Right hindlimb (tissue), 1 donor: ENCODE results near the gene MIF.
A peak's percentile ranks its signal among the peaks of the same experiment; 100 is the strongest.
"Not testable (repeated sequence)": the region's sequence is repeated elsewhere in the genome, so short reads cannot be mapped to it uniquely, and the experiment has no call there.

ENCODE experiments used
- DNase-seq: peaks from one replicate; pipeline ENCODE4 v3.0.0-alpha.2; 2018

Gene MIF

GRCh38 chr22:23877566-23877965 is 16.6 kb upstream of the MIF start:
- no peak for DNase-seq

DNA sequence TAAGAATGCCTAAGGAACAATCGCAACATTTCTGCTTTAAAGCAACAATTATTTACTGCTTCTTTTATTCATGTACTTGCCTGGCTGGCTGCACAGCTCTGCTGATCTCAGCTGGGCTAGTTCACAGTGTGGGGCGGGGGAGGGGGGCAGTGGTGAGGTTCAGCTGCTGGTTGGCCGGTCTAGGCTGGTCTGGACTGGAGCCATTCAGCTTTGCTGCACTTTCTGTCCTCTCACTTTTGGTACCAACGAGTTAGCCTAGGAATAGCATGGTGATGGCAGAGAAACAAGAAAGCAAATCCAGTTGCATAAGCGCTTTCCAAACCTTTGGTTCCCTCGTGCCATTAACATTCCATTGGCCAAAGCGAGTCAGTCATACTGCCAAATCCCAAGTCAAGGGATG is 16.0 kb upstream of the MIF start:
- no peak for DNase-seq

DNA sequence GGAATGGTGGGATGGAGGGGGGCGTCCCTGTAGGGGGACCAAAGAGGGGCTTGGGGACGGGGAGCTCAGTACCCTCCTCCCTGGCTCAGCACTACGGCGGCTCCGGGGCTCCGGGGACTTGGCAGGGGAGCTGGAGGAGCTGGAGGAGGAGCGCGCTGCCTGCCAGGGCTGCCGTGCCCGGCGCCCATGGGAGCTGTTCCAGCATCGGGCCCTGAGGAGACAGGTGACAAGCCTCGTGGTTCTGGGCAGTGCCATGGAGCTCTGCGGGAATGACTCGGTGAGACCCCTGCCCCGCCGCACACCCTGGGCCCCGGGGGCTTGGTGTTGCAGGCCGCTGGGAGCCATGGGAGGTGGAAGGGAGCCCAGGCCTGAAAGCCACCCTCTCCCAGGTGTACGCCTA is 11.8 kb upstream of the MIF start:
- no peak for DNase-seq

DNA sequence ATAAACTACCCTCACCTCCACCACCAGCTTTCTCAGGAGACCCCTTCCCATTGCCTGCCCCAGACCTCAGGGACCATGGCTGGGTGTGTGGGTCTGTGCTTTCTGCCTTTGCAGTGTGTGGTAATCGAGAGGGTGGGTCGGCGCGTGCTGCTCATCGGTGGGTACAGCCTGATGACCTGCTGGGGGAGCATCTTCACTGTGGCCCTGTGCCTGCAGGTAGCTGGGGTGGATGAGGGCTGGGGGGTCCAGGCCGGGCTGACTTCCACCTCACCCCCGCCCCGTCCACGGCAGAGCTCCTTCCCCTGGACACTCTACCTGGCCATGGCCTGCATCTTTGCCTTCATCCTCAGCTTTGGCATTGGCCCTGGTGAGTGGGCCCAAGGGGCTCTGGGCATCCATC is 10.5 kb upstream of the MIF start:
- DNase-seq, result no peak

DNA sequence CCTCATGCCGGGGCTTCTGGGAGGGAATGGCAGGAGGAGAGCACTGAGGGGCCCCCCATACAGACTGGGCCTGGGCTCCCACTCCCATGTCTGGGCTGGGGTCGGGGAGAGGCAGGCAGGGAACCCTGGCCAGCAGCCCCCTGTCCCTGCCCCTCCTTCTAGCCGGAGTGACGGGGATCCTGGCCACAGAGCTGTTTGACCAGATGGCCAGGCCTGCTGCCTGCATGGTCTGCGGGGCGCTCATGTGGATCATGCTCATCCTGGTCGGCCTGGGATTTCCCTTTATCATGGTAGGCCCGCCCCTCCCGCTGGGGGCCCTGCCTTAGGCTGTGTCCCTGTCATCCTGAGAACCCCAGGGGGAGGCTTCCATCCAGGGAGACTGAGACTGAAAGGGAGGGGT is 10.0 kb upstream of the MIF start:
- no peak for DNase-seq

DNA sequence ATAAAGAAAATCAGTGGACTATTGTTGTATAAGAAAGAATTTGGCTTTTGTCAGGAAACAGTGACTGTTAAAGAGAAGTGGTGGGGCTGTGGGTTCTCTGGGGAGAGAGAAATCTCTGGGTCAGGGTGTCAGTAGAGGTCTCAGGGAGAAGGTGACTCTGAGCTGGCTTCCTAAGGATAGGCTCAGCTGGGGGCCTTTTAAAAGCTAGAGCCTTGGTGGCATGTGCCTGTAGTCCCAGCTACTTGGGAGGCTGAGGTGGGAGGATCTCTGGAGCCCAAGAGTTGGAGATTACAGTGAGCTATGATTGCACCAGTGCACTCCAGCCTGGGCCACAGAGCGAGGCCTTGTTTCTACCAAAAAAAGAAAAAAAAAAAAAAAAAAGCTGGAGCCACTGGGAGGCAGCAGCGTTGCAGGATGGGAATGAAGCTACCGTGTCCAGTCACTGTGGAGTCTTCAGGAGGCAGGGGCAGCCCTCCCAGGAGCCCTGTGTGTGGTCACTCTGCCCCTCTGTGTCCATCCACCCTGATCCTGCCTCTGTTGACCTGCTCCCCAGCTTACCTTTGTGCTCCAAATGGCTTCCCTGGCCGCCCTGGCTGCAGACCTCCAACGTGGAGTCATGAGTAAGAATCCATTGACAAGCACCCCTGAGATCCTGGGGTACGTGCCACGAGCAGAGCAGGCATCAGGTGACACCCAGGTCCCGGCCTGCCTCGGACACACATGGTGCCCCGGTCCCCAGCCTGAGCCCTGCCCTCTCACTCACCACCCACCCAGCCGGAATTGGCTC is 5.4 kb upstream of the MIF start:
- DNase-seq, result no peak

DNA sequence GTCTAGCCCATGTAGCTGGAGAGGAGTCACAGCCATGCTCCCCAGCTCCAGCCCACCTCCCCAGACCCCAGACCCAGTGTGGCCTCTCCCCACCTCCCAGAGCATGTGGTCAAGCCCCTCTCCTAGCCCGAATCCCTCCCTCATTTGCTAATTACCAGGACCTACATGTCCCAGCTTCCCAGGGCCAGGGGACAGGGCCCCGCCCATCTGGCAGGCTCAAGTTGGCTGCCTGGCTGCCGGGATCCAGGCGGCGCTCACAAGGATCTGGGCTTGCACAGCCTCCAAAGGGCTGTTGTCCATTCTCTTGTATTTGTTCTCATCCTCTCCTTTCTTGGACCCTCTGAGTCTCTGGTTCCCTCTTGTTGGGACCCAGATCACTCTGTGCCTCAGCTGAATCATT is 4.6 kb upstream of the MIF start:
- no peak for DNase-seq

DNA sequence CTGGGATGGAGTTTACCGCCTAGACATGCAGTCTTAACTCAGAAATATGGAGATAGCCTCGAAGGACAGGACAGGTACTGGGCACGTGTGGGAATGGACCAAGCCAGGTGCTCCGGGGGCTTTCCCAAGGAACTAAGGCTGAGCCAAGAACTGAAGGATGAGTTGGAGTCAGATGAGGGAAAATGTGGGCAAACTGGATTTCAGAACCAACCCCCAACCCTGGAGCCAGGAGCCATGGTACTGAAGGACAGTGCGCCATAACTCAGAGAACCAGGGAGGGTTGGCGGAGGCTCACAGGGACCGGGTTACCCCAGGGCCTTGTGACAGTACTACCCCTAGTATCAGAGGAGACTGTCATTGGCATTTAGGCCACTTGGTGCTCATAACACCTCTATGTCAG is 2.5 kb upstream of the MIF start:
- no peak for DNase-seq

DNA sequence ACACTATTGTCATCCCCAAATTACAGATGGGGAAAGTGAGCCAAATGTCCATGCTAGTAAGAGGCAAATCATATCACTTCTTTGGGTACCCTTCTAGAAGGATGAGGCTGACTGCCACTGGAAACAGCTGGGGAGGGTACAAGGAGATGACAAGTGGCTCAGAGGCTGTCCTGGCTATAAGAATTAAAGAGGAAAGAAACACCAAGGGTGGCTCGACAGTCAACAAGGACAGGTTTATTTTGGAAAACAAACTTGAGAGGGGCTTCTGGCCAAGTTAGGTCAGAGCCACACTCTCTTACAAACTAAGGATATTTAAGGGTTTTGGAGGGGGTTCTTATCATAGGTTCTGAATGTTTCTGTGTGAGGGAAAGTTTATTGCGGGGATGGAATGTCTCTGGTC is 2.1 kb upstream of the MIF start:
- DNase-seq, result no peak

DNA sequence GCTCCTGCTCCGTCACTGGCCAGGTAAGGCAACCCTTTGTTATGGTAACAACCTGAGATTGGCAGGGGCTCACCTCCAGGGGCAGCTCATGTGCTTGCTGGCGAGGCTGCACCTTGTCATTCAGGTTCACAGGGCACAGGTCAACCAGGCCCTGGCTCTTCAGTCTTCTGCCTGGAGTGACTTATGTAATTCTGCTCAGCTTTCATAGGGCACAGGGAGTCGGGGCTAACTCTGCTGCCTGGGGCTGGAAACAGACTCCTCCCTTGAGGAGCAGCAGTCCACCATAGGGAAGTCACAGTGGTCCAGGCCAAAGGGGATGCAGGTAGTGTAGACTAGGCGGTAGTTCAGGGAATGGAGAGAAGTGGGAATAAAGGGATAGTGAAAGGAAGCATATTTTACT is 1.5 kb upstream of the MIF start:
- no peak for DNase-seq

DNA sequence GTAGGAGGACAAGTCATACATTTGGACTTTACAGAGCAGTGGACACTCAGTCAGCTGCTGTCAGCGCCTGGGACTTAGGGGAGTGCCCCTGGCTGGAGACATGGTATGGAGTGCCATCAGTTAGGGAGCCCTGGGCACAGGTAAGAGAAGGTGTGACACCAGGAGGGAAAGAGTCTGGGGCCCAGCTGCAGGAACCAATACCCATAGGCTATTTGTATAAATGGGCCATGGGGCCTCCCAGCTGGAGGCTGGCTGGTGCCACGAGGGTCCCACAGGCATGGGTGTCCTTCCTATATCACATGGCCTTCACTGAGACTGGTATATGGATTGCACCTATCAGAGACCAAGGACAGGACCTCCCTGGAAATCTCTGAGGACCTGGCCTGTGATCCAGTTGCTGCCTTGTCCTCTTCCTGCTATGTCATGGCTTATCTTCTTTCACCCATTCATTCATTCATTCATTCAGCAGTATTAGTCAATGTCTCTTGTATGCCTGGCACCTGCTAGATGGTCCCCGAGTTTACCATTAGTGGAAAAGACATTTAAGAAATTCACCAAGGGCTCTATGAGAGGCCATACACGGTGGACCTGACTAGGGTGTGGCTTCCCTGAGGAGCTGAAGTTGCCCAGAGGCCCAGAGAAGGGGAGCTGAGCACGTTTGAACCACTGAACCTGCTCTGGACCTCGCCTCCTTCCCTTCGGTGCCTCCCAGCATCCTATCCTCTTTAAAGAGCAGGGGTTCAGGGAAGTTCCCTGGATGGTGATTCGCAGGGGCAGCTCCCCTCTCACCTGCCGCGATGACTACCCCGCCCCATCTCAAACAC is 850 bp upstream of the MIF start:
- no peak for DNase-seq

- DNase-seq, result peak; percentile 82
These were observed 771 bp downstream of the MIF start for GRCh38 chr22:23894710-23895598.

DNA sequence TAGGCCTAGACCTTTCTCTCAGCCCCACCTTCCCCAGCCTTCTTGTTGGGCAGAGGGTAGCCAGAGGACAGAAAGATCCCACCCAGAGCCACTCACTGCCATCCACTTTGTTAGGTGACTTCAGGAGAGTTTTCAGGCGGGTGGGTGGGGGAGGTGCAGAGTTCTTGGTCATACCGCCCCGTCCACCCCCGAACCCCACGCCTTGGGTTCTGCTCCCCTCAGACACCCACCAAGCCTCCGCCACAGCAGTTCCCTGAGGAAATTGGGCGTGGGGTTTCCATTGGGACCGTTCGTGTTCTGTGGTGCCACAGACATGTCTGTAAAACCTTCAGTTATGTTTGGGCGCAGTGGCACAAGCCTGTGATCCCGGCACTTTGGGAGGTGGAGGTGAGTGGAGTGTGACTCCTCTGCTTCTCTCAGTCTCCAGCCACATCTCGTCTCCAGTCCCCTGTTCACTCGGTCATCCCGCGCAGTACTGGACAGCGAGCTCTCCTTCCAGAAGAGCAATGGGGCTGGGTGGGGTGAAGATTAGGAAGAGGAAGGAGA is 1.5 kb downstream of the MIF start:
- DNase-seq, result no peak

DNA sequence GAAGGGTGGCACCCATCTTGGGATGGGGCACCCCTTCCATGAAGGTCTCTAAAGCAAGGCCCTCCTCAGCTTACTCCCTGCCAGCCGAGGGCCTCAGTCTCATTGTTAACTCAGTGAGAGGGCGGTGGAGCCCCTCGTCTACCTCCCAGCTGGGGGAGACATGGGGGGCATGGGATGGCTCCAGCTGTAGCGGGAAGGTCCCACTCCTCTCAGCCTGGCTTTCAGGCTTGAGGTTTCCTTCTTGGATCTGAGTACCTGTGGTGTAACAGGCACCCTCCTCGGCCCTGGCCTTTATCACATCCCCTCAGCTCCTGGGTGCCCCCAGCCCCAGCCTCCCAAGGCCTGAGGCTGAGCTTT is 2.0 kb downstream of the MIF start:
- no peak for DNase-seq

- DNase-seq, result no peak
These were observed 2.5 kb downstream of the MIF start for GRCh38 chr22:23896523-23897186.

- DNase-seq, result no peak
These were observed 3.1 kb downstream of the MIF start for GRCh38 chr22:23897320-23897719.

- no peak for DNase-seq
These were observed 4.1 kb downstream of the MIF start for GRCh38 chr22:23898006-23898974.

- no peak for DNase-seq
These were observed 5.0 kb downstream of the MIF start for GRCh38 chr22:23899042-23899745.

GRCh38 chr22:23900227-23900626 is 6.0 kb downstream of the MIF start:
- not testable (repeated sequence) for DNase-seq

- no peak for DNase-seq
These were observed 7.4 kb downstream of the MIF start for GRCh38 chr22:23901600-23901999.
